ENCODE data around the gene UNC5A.
"Not testable (repeated sequence)": the region's sequence is repeated elsewhere in the genome, so short reads cannot be mapped to it uniquely, and the experiment has no call there.

Gene UNC5A

DNA sequence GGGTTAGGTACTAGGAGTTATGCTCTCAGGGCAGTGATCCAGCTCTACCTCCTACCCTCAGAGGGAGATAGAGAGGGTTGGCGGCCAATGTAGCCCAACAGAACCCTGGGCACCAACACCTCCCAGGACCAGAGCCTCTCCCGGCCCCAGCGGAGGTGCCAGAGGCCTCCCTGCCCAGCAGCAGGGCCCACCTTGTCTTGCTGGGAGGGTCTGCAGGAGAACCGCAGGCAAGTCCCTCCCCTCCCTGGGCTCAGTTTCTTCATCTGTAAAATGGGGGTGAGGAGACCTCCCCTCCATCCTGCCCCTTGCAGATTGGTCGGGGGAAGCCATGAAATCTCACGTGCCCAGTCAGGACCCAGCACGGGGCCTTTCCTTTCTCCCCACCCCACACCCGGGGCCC is 54.4 kb downstream of the UNC5A start:
- DNase-seq (ENCODE audit: low read depth) = no peak

- DNase-seq (ENCODE audit: low read depth) = no peak
These were observed 55.6 kb downstream of the UNC5A start for GRCh38 chr5:176865964-176866363.

DNA sequence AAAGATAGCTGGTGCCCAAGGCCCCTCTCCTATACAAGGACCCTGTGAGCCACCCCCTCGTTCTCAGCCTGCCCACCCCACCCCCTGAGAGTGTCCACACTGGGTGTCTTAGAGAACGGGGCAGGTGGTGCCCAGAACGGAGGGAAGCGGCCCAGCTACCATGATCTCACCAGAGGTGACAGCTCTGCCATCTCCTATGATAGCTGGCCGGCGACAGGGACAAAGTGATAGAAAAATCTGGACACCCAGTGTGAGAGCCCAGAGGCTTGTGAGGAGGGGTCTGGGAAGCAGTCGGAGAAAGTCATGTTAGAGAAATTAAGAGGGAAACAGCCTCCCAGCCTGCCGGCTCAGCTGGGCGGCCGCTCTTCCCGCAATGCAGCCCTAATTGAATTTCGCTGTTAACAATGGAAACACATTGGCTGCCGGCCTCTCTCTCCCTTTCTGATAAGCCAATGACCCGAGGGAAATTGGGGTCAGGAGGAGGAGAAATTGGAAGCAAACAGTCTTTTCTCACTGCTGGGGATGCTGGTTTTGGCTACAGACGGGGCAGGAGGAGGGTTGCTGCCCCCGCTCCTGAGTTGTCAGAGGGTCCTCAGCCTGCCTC is 56.5 kb downstream of the UNC5A start:
- no peak for DNase-seq (ENCODE audit: low read depth)

- no peak for DNase-seq (ENCODE audit: low read depth)
These were observed 57.8 kb downstream of the UNC5A start for GRCh38 chr5:176868126-176868525.

GRCh38 chr5:176868731-176869130 is 58.4 kb downstream of the UNC5A start:
- no peak for DNase-seq (ENCODE audit: low read depth)

DNA sequence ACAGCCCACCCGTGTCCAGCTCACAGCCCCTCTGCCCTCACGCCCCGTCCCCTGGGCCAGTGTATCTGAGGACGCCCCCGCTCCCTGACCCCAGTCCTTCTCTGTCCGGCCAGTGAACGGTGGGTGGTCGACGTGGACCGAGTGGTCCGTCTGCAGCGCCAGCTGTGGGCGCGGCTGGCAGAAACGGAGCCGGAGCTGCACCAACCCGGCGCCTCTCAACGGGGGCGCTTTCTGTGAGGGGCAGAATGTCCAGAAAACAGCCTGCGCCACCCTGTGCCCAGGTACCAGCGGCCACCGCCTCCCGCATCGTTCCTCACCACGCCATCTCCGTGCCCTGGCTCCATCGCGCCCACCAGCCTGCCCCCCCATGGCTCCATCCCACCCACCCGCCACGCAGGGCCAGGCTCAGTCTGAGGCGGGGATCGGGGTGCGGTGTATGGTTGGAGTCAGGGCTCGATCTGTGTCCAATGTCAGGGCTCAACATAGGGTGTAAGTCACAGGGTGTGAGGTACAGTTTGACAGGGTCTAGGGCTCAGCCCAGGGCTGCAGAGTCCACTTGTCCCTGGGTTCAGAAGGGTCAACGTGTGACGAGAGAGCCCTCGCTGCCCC is 59.2 kb downstream of the UNC5A start:
- DNase-seq (ENCODE audit: low read depth) = no peak

GRCh38 chr5:176870110-176870591 is 59.8 kb downstream of the UNC5A start:
- DNase-seq (ENCODE audit: low read depth) = no peak

- not testable (repeated sequence) for DNase-seq (ENCODE audit: low read depth)
These were observed 60.3 kb downstream of the UNC5A start for GRCh38 chr5:176870644-176871043.

- DNase-seq (ENCODE audit: low read depth) = not testable (repeated sequence)
These were observed 62.2 kb downstream of the UNC5A start for GRCh38 chr5:176872586-176872985.

DNA sequence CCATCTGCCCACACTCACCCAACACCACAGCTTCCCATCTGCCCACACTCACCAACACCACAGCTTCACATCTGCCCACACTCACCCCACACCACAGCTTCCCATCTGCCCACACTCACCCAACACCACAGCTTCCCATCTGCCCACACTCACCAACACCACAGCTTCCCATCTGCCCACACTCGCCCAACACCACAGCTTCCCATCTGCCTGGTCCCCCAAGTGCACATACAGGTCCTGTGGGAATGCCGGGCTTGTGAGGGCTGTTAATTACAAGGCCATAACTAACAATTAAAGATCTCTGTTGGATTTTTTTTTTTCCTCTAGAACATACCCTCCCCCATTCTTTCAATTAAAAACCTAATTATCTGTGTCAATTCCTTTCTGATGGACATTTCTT is 62.7 kb downstream of the UNC5A start:
- not testable (repeated sequence) for DNase-seq (ENCODE audit: low read depth)

GRCh38 chr5:176873541-176874172 is 63.3 kb downstream of the UNC5A start:
- DNase-seq (ENCODE audit: low read depth) = no peak

- DNase-seq (ENCODE audit: low read depth) = no peak
These were observed 63.9 kb downstream of the UNC5A start for GRCh38 chr5:176874198-176874780.

- no peak for DNase-seq (ENCODE audit: low read depth)
These were observed 64.7 kb downstream of the UNC5A start for GRCh38 chr5:176875014-176875550.

GRCh38 chr5:176875783-176876505 is 65.6 kb downstream of the UNC5A start:
- no peak for DNase-seq (ENCODE audit: low read depth)

DNA sequence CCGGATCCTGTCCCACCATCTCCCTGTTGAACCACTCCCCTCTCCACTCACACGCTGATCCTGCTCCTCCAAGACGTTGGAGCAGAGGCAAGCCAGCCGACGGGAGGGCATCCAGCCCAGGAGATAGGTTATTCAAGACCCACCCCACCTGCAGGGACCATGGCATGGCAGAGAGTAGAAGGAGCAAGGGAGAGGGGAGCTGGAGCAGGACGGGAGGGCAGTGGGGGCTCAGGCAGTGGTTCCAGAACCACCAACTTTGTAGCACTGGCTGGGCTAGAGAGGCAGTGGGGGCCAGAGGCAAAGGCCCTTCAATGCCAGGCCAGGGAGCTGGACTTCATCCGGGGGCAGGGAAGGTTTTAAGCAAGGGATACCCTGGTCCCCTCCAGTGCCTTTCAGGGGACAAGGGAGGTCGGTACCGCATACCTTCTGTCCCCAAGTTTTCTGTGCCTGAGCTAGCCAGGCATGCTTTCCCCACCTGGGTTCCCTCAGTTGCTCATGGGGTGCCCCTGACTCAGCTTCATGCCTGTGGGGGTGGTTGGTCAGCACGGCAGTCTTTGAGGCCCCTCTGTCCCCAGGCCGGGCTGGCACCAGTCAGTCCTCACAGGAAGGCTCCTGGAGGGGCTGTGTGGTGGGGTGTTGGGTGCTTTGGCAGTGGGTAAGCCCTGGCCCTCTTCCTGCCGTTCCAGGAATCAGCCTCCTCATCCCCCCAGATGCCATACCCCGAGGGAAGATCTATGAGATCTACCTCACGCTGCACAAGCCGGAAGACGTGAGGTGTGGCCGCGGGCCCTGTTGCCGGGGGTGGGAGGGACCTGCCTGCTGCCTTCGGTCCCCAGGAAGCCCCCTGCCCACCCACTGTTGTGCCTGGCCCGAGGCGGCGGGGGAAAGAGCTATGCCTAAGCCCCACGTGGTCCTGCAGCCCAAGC is 66.4 kb downstream of the UNC5A start:
- DNase-seq (ENCODE audit: low read depth) = no peak

- no peak for DNase-seq (ENCODE audit: low read depth)
These were observed 67.5 kb downstream of the UNC5A start for GRCh38 chr5:176877793-176878331.

DNA sequence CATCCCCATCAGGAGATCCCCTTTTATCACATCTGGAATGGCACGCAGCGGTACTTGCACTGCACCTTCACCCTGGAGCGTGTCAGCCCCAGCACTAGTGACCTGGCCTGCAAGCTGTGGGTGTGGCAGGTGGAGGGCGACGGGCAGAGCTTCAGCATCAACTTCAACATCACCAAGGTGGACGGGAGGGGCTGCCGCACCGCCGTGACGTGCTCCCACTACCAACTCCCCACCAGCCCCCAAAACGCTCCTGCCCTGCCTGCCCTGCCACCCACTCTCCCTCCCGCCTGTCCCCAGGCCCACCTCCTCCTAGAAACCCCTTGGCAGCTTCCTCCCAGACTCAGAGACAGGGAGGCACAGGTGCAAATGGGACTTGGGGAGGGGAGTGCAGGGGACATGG is 68.1 kb downstream of the UNC5A start:
- no peak for DNase-seq (ENCODE audit: low read depth)

DNA sequence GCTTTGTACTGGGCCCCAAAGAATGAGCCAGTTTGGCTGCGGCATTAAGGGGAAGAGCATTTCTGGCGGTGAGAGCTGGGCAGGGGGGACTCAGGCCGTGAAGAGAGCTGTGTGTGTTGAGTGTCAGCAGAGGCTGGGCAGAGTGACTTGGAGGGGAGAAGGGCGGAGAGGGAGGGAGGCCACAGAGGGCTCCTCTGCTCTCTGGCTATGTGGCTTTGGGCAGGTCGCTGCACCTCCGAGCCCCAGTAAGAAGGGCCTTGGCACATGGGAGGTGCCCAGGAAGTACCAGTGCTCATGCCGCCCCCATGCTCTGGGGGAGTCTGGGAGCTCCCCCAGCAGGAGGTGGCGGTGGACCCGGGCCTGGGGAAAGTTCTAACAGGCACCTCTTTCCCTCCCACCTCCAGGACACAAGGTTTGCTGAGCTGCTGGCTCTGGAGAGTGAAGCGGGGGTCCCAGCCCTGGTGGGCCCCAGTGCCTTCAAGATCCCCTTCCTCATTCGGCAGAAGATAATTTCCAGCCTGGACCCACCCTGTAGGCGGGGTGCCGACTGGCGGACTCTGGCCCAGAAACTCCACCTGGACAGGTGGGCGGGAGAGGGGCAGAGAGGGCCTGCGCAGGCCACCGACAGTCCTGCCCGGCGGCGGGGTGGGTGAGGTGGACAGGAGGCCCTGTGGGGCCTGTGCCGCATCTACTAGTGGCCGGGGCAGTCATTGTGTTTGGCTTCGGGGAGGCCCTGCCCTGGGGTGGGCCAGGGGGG is 68.7 kb downstream of the UNC5A start:
- DNase-seq (ENCODE audit: low read depth) = no peak

DNA sequence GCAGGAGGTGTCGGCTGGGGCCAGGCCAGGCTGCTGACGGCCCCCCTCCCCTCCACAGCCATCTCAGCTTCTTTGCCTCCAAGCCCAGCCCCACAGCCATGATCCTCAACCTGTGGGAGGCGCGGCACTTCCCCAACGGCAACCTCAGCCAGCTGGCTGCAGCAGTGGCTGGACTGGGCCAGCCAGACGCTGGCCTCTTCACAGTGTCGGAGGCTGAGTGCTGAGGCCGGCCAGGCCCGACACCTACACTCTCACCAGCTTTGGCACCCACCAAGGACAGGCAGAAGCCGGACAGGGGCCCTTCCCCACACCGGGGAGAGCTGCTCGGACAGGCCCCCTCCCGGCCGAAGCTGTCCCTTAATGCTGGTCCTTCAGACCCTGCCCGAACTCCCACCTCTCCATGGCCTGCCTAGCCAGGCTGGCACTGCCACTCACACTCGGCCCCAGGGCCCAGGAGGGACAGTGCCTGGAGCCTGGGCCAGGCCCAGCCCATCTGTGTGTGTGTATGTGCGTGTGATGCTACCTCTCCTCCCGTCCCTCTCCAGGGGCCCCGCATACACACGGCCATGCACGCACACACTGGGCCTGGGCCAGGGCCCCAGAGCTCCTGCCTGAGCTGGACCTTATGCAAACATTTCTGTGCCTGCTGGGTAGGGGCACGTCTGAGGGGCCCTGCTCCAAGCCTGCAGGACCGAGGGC is 69.5 kb downstream of the UNC5A start:
- no peak for DNase-seq (ENCODE audit: low read depth)

Data from stimulated activated CD8-positive, alpha-beta memory T cell treated with anti-CD3 and anti-CD28 coated beads, Interleukin-12 subunit alpha, Interleukin-12 subunit beta, amount 100 ng/mL, for 1 hour (primary cell).